ENCODE measurements around the gene C1orf21. TPM values are rescaled to one million over a fixed set of nuclear protein-coding genes. Genes with fewer than 3 reads are reported as not detected.
A peak's percentile ranks its signal among the peaks of the same experiment; 100 is the strongest.

C1orf21 gene
- total RNA-seq, 2 donors from 2014 or later = 68.1 to 81.1 TPM

GRCh38 chr1:184661801-184662200 is 275.0 kb downstream of the C1orf21 start:
- no peaks in the 10 kb centered on the region for H3K9me3 ChIP-seq
- no peaks in the 10 kb centered on the region for H3K36me3 ChIP-seq
- no peaks in the 10 kb centered on the region for H3K4me1 ChIP-seq
- intact Hi-C loops (cut with DNase I) = loop anchor here (10.0 kb wide), 3 partner anchors 277 to 587 kb away; partner anchors contain the start of gene C1orf21
- TF ChIP-seq CTCF (IDR thresholded peaks at IDR 0.05) = no peak
- H3K27ac ChIP-seq = no peak overlapping the region
- no peak overlapping the region for H3K4me3 ChIP-seq
- peak overlapping the region in 1 of 2 donors; percentile 19 for H3K9ac ChIP-seq (ENCODE audit: low read depth in 2 of 2, low read length in 2 of 2)
- no peak for DNase-seq
- no peaks in the 10 kb centered on the region for H3K27me3 ChIP-seq

- peak; percentile 83 for DNase-seq
- intact Hi-C loops (cut with DNase I) = loop anchor here (10.0 kb wide), 3 partner anchors 279 to 589 kb away; partner anchors contain the start of gene C1orf21
- no peaks in the 10 kb centered on the region for H3K9me3 ChIP-seq
- no peaks in the 10 kb centered on the region for H3K4me1 ChIP-seq
- H3K27me3 ChIP-seq = no peaks in the 10 kb centered on the region
- peak overlapping the region; percentile 64 to 65 for H3K9ac ChIP-seq (ENCODE audit: low read depth in 2 of 2, low read length in 2 of 2)
- no peak overlapping the region for H3K27ac ChIP-seq
- peak; percentile 83 for TF ChIP-seq CTCF (IDR thresholded peaks at IDR 0.05)
- H3K4me3 ChIP-seq = peak overlapping the region; percentile 32
- no peaks in the 10 kb centered on the region for H3K36me3 ChIP-seq
These were observed 277.3 kb downstream of the C1orf21 start for GRCh38 chr1:184664042-184664660.

GRCh38 chr1:184664661-184665060 is 277.8 kb downstream of the C1orf21 start:
- no peak for DNase-seq
- H3K36me3 ChIP-seq = no peaks in the 10 kb centered on the region
- H3K27me3 ChIP-seq = no peaks in the 10 kb centered on the region
- TF ChIP-seq CTCF (IDR thresholded peaks at IDR 0.05) = no peak
- intact Hi-C loops (cut with DNase I) = loop anchor here (10.0 kb wide), 3 partner anchors 280 to 590 kb away; partner anchors contain the start of gene C1orf21
- peak overlapping the region; percentile 64 to 65 for H3K9ac ChIP-seq (ENCODE audit: low read depth in 2 of 2, low read length in 2 of 2)
- no peaks in the 10 kb centered on the region for H3K4me1 ChIP-seq
- no peak overlapping the region for H3K27ac ChIP-seq
- H3K4me3 ChIP-seq = no peak overlapping the region
- no peaks in the 10 kb centered on the region for H3K9me3 ChIP-seq

- H3K36me3 ChIP-seq = no peaks in the 10 kb centered on the region
- intact Hi-C loops (cut with DNase I) = loop anchor here (10.0 kb wide), 3 partner anchors 281 to 591 kb away; partner anchors contain the start of gene C1orf21
- H3K27ac ChIP-seq = no peak overlapping the region
- no peak for TF ChIP-seq CTCF (IDR thresholded peaks at IDR 0.05)
- no peaks in the 10 kb centered on the region for H3K4me1 ChIP-seq
- no peak overlapping the region for H3K9ac ChIP-seq (ENCODE audit: low read depth in 2 of 2, low read length in 2 of 2)
- no peak overlapping the region for H3K4me3 ChIP-seq
- no peaks in the 10 kb centered on the region for H3K9me3 ChIP-seq
- no peaks in the 10 kb centered on the region for H3K27me3 ChIP-seq
- DNase-seq = no peak
These were observed 278.5 kb downstream of the C1orf21 start for GRCh38 chr1:184665360-184665759.

- Histone ChIP-seq H3K27ac (no peak overlapping the region), H3K27me3 (no peaks in the 10 kb centered on the region), H3K9ac (ENCODE audit: low read depth in 2 of 2, low read length in 2 of 2) (no peak overlapping the region), H3K4me1 (no peaks in the 10 kb centered on the region), H3K4me3 (no peak overlapping the region), H3K36me3 (no peaks in the 10 kb centered on the region), H3K9me3 (no peaks in the 10 kb centered on the region)
- no peak for TF ChIP-seq CTCF (IDR thresholded peaks at IDR 0.05)
- intact Hi-C loops (cut with DNase I) = loop anchor here (10.0 kb wide), 3 partner anchors 285 to 595 kb away; partner anchors contain the start of gene C1orf21
- DNase-seq = no peak
These were observed 282.6 kb downstream of the C1orf21 start for GRCh38 chr1:184669391-184669790.
